Activated T-cell treated with anti-CD3 and anti-CD28 coated beads, Interleukin-2, amount 50 U/mL, for 4 hours (primary cell): ENCODE measurements around the gene TBCB. TPM values are rescaled to one million over a fixed set of nuclear protein-coding genes. Genes with fewer than 3 reads are reported as not detected.
"Not testable (repeated sequence)": the region's sequence is repeated elsewhere in the genome, so short reads cannot be mapped to it uniquely, and the experiment has no call there.

Source experiments
- ATAC-seq, 2 donors: fragments of 200-7000 bp; cut with Tn5 transposase; one replicate each; pipeline ENCODE4 v1.10.0; 2021
- DNase-seq: peaks from one replicate; pipeline ENCODE4 v3.0.0-alpha.2; 2020
- H3K27me3 Mint-ChIP-seq: one replicate; pipeline ENCODE4 v1.8.0; 2021; ENCODE audit warnings: low read depth, mixed read lengths
- H3K36me3 Mint-ChIP-seq: one replicate; pipeline ENCODE4 v1.8.0; 2022; ENCODE audit warnings: mixed read lengths; ENCODE audit not compliant: insufficient read depth
- H3K4me1 Mint-ChIP-seq: one replicate; pipeline ENCODE4 v1.8.0; 2021; ENCODE audit warnings: low read depth, mixed read lengths
- H3K4me3 Mint-ChIP-seq: one replicate; pipeline ENCODE4 v1.8.0; 2021; ENCODE audit warnings: mild to moderate bottlenecking, moderate library complexity, mixed read lengths
- H3K9me3 Mint-ChIP-seq: one replicate; pipeline ENCODE4 v1.8.0; 2021; ENCODE audit warnings: mixed read lengths
- total RNA-seq, 3 donors: library from RNA; stranded (reverse); gene quantifications; one replicate each; pipeline ENCODE4 v1.2.1, GENCODE V29; 2021

Gene TBCB
- total RNA-seq, 3 donors from 2014 or later = 155 to 173 (median 157) TPM

DNA sequence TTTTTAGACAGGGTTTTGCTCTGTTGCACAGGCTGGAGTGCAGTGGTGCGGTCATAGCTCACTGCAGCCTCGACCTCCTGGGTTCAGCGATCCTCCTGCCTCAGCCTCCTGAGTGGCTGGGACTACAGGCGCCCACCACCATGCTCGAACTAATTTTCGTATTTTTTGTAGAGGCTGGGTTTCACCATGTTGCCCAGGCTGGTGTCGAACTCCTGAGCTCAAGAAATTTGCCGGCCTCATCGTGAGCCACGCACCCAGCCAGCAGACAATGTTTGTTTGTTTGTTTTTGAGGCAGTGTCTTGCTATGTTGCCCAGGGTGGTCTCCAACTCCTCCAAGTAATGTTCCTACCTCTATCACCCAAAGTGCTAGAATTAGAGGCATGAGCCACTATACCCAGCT, 37.9 kb downstream of the TBCB start:
- no peaks in the 10 kb centered on the region for H3K9me3 Mint-ChIP-seq
- no peaks in the 10 kb centered on the region for H3K4me1 Mint-ChIP-seq
- H3K27me3 Mint-ChIP-seq = no peaks in the 10 kb centered on the region
- H3K36me3 Mint-ChIP-seq = peaks cover 22% of the 10 kb centered on the region
- no peak overlapping the region for H3K4me3 Mint-ChIP-seq
- DNase-seq (no peak), ATAC-seq (no peak)

DNA sequence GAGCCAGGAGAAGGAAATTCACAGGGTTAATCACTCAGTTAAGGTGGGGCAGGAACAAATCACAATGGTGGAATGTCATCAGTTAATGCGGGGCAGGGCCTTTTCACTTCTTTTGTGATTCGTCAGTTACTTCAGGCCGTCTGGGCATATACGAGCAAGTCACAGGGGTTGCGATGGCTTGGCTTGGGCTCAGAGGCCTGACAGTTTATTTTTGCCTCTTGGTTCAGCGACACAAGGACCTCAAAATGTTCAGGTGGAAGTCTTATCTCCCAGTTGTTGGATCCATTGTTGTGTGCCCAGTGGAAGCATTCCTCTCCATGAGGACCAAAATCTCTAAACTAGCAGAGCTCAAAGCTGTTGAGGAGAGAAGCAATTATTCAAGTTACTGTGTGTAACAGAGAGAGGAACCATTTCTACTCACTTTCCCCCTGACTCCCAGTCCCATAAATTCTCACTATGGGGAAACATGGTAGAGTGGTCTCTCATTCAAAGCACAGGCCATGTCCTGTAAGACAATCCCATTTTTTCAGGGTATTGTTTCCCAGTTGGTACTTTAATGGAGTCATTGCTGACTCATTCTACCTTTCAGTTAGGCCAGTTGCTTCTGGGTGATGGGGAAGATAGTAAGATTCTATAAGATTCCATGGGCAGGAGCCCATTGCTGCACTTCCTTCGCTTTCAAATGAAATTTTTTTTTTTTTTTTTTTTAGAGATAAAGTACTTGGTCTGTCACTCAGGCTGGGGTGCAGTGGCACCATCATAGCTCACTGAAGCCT, 45.7 kb downstream of the TBCB start:
- no peaks in the 10 kb centered on the region for H3K4me1 Mint-ChIP-seq
- H3K9me3 Mint-ChIP-seq = no peaks in the 10 kb centered on the region
- no peak overlapping the region for H3K4me3 Mint-ChIP-seq
- ATAC-seq (no peak), DNase-seq (no peak)
- peaks cover 1% of the 10 kb centered on the region for H3K36me3 Mint-ChIP-seq
- no peaks in the 10 kb centered on the region for H3K27me3 Mint-ChIP-seq

- Mint-ChIP-seq H3K4me1 (no peaks in the 10 kb centered on the region), H3K9me3 (no peaks in the 10 kb centered on the region), H3K27me3 (no peaks in the 10 kb centered on the region), H3K36me3 (no peaks in the 10 kb centered on the region), H3K4me3 (no peak overlapping the region)
- DNase-seq (no peak), ATAC-seq (no peak)
These were observed 48.5 kb downstream of the TBCB start for GRCh38 chr19:36163813-36164212.

DNA sequence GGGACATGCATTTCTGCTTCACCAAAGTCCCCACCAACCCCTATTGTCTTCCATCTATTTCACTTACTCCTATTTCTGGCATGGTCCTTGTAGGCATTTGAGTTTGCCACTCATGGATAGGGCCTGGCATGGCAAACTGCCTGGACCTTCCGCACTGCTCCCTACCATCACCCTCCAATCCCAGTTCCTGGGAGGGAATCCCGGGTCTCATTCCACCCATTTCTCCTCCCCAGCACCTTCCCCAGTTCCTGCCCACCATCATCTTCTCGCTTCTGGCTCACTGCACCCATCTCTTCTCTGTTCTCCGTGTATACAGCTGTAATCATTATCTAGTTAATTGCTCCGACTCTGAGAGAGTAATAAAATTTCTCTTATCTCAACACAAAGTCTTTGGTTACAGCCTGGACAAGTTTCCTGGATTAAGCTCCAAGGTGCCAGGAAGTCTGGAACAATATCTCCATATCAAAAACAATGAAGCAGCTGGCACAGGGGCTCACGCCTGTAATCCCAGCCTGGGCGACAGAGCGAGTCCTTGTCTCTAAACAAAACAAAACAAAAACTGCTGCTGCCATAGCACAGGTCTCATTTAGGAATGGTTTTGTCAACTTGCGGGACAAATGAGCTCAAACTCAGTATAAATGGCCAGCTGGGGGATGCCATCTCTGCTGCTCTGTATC, 54.0 kb downstream of the TBCB start:
- Mint-ChIP-seq H3K27me3 (no peaks in the 10 kb centered on the region), H3K4me1 (peaks cover 2% of the 10 kb centered on the region), H3K9me3 (no peaks in the 10 kb centered on the region), H3K36me3 (no peaks in the 10 kb centered on the region), H3K4me3 (no peak overlapping the region)
- ATAC-seq = no peak
- DNase-seq = no peak

- no peak for ATAC-seq
- no peak for DNase-seq
- H3K4me3 Mint-ChIP-seq = no peak overlapping the region
- H3K36me3 Mint-ChIP-seq = no peaks in the 10 kb centered on the region
- H3K4me1 Mint-ChIP-seq = peaks cover 2% of the 10 kb centered on the region
- H3K9me3 Mint-ChIP-seq = no peaks in the 10 kb centered on the region
- no peaks in the 10 kb centered on the region for H3K27me3 Mint-ChIP-seq
These were observed 57.6 kb downstream of the TBCB start for GRCh38 chr19:36172852-36173251.

- not testable (repeated sequence) for H3K9me3 Mint-ChIP-seq, ATAC-seq, H3K36me3 Mint-ChIP-seq, H3K4me1 Mint-ChIP-seq, DNase-seq, H3K27me3 Mint-ChIP-seq, H3K4me3 Mint-ChIP-seq
These were observed 58.6 kb downstream of the TBCB start for GRCh38 chr19:36173846-36174245.

Other genes starting within 250 kb of the TBCB start
- under 1 TPM in 2 of 3 donors, not detected in 1; 0.24 to 0.34 TPM for gene APLP1, start 246.9 kb upstream of the TBCB start, total RNA-seq
- gene NFKBID, start 214.9 kb upstream of the TBCB start, total RNA-seq = 100 to 1,000 TPM; 138 to 149 (median 142) TPM
- 10 to 100 TPM; 22.6 to 37.1 (median 24.0) TPM for gene HCST, start 212.9 kb upstream of the TBCB start, total RNA-seq
- gene TYROBP, start 207.2 kb upstream of the TBCB start, total RNA-seq = under 1 TPM in 2 of 3 donors, not detected in 1; 0.52 to 0.69 TPM
- gene LRFN3, start 179.1 kb upstream of the TBCB start, total RNA-seq = 10 to 100 TPM; 14.1 to 15.3 (median 14.4) TPM
- 10 to 100 TPM; 27.3 to 29.7 (median 28.0) TPM for gene SDHAF1, start 120.3 kb upstream of the TBCB start, total RNA-seq
- gene SYNE4, start 106.7 kb upstream of the TBCB start, total RNA-seq = 1 to 10 TPM in 2 of 3 donors, under 1 TPM in 1; 0.92 to 1.4 (median 1.2) TPM
- 10 to 100 TPM; 33.1 to 38.2 (median 36.1) TPM for gene ALKBH6, start 101.3 kb upstream of the TBCB start, total RNA-seq
- 1 to 10 TPM in 1 of 3 donors, under 1 TPM in 2; 0.33 to 1.4 (median 0.58) TPM for gene CLIP3, start 82.6 kb upstream of the TBCB start, total RNA-seq
- 1 to 10 TPM in 1 of 3 donors, under 1 TPM in 2; 0.76 to 1.2 (median 0.90) TPM for gene THAP8, start 61.2 kb upstream of the TBCB start, total RNA-seq
- 10 to 100 TPM; 10.3 to 14.6 (median 12.5) TPM for gene WDR62, start 60.6 kb upstream of the TBCB start, total RNA-seq
- not detected for gene OVOL3, start 4.3 kb upstream of the TBCB start, total RNA-seq
- gene POLR2I, start 593 bp upstream of the TBCB start, total RNA-seq = 100 to 1,000 TPM; 139 to 165 (median 159) TPM
- gene CAPNS1, start 24.6 kb downstream of the TBCB start, total RNA-seq = 100 to 1,000 TPM; 287 to 318 (median 313) TPM
- gene COX7A1, start 37.0 kb downstream of the TBCB start, total RNA-seq = not detected
- gene ZNF565, start 99.2 kb downstream of the TBCB start, total RNA-seq = 1 to 10 TPM; 1.9 to 2.6 (median 2.5) TPM
- gene ZNF146, start 99.6 kb downstream of the TBCB start, total RNA-seq = 100 to 1,000 TPM in 2 of 3 donors, 10 to 100 TPM in 1; 98.7 to 102 (median 101) TPM